Activated T-cell treated with anti-CD3 and anti-CD28 coated beads for 4 hours (primary cell): ENCODE data around the gene MEF2D.

Experiments used
- DNase-seq: peaks from one replicate; pipeline ENCODE4 v3.0.0-alpha.2; 2020

Gene MEF2D

DNA sequence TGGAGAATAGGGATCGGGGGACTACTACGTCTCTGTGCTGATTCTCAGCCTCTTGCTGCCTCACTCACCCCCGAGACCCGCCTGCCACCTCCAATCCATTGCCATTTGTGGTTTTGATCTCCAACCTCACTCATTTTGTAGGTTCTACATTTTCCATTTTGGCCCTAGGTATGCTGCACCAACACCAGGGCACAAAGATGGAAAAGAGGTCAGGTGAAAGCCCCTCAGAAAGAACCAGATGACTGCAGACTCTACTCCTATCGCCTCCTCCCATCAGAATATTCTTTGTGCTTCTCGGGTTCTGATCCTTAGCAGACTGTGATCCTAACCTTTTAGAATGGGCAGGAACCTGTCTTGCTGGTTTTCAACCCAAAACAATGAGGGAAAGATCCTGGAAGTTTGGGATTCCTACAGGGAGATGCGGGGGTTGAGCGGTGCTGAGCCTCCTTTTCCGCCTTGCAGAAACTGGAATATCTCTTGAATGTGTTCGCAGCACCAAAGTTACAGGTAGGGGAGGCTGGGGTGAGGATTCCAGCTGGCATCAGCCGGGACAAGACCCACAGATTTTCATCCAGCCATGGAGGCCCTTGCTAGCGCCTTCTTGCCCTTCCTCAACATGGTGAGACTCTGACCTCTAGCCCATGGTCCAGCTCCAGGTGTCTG lies 78.5 kb downstream of the MEF2D start:
- no peak for DNase-seq

DNA sequence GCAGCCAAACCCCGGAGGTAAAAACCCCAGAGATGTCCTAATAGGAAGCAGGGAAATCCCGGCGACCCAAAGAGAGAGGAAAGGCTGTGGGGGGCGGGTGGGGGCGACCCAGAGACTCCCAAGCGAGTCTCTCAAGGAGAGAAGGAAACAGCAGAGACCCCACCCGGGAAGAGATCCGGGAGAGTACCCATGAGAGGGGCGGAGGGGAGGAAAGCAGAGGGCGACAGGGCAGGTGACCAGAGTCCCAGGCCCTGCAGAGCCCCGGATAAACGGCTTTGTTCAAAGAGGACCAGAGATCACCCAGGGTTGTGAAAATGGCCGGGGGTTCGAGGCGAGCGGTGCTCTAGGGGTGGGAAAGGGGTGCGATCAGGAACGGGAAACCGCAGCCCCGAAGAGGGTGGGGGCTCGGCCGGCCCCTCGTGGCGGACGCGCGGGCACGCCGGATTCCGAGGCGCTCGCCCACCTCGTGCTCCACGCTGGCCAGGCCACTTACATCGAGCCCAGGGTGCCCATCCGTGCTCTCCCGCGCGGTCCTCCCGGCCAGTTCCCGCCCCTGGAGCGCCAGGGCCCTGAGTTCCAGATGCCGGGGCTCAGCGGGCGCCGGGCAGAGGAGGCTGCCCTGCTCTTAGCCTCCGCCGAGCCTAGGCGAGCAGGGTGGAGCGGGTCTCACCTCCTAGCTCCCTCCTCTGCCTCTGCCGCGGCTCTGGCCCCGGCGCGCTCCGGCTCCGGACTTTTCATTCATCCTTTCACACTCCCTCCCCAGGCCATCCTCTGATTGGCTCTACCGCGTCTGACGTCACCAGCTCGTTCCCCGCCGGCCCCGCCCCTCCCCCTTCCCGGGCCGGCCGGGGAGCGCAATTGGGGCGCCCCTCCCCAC lies 79.3 kb downstream of the MEF2D start:
- DNase-seq, result peak; percentile 48

DNA sequence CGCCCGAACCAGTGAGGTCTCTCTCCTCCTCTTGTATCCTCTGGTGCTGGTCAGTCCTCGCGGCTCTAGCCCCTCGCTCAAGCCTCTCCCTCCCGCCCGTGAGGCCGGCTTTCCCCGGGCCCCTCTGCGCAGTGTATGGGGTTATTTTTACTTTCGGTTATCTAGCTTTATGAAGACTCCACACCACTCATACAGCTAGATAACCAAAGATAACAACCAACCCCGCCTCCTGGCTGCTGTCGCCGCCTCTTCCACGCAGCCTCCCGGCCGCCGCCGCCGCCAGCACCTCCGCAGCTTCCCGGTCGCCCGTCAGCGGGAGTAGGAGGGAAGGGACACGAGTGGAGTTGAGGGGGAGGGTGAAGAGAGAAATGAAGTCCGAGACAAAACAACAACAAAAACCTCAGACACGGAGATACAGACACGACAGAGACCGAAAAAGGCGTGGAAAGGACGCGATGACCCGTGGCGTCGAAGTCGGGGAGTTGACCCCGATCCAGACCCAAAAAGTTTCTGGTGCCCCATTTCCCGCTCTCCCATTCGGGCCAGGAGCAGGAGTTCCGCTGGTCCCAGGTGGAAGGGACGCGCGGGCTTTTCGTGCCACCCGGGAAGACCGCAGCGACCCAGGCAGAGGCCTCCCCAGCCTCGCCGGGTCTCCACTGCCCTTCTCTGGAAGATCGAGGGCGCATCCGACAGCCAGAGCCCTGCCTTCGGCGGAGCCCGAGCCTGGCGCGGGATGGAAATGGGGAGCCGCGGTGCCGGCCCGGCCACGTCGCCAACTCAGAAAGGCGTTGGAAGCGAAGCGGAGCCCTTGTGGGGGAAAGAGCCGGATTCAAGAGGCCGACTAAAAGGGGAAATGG lies 80.1 kb downstream of the MEF2D start:
- DNase-seq, result peak; percentile 20

DNA sequence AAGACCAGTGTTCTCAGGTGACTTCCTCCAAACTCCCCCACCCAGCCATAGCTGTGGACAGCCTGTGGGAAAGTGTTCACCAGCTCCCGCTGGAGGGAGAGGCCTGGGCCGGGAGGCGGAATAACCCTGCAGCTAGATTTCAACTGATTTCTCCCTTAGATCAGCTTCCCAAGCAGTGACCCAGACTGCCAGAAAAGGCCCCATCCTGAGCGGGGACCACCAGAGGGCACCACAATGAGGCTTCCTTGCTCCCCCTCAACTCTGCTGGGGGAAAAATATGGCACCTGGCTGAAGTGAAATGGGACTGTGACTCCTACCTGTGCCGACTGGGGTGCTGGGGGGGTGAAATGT lies 80.7 kb downstream of the MEF2D start:
- peak; percentile 29 for DNase-seq

DNA sequence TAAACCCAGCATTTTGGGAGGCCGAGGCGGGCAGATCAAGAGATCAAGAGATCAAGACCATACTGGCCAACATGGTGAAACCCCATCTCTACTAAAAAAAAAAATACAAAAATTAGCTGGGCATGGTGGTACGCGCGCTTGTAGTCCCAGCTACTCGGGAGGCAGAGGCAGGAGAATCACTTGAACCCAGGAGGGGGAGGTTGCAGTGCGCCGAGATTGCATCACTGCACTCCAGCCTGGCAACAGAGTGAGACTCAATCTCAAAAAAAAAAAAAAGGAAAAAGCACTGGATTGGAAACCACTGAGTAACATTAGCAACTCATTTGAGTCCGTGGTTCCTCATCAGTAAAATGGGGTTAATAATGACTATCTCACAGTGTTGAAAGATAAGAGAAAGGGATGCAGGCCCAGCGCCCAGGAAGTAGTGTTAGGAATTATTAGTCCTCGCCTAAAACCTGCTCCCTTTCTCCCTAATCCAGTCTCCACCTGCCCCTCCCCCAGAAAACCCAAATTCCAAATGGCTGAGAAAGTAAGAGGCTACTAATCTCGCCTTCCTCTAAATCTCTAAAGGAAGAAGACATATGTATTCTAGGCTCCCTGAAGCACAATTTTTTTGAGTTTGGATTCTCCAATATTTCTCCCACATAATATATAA lies 82.0 kb downstream of the MEF2D start:
- no peak for DNase-seq

DNA sequence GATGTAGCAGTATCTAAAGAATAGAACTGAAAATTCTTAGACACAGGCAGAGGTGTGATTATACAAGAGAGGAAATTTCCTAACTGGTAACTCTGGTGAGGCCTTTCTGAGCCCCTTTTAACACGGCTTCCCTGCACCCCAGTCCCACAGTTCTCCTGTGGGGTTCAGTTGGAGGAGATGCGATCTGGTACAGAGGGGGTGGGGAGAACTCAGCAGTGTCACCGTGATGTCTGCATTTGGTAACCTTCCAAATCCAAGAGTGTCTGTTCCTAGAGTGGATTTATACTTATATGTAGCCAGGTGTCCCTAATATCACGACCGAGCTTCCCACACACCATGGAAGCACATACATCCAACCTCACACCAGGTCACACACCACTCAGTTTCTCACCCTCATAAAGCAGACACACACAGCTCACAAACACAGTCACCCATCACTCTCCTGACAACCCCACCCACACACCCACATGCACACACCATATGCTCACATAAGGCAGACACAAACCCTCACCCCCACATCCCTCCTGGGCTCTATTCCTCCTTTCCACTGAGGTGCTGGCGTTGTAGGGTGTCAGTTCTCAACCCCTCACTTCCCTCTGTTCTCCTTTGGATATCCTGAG lies 83.1 kb downstream of the MEF2D start:
- no peak for DNase-seq

DNA sequence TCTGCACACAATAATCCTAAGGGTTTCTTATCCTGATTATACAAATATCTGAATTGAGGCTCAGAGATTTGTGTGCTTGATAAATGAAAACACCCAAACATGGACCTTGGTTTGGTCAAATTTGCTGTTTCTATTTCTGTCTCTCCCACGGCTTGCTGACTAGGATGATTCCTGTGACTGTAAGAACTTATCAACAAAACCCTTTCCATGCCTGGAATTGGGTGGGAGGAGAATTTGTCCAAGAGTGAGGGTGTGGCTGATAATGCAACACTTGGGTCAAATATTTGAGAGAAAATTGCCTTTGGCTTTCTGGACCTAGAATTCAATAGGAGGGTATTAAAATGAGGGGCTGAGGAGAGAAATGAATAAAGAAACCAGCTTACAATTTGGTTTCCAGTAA lies 83.6 kb downstream of the MEF2D start:
- DNase-seq, result no peak

DNA sequence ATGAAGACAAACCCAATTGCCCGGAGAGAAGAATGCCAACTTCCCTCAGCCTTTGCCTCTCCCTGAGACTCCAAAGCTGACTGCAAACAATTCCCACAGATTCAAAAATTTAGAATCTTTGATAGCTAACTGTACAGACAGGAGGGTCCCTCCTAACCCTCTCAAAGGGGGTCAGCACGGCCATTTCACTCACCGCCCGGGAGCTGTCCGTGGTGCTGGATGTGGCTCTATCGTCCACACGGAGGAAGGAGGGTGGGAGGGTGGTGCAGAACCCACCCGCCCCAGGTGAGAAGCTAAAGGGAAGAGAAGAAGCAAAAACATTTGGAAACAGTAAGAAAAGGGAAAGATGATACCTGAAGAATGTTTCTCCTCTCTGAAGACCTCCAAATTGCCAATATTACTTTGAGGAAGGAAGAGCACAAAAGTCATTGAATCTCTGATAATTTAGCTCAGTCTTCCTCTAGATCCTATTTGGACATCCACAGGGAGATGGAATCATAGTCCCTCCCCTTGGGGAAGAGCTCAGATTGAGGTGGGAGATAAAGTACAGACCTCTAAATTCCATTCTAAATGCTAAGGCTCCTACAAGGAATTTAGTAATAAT lies 86.0 kb downstream of the MEF2D start:
- no peak for DNase-seq
